NT2/D1 (cell line): ENCODE measurements around the gene GNA12.

Experiments used
- YY1 ChIP-seq: IDR thresholded peaks from 2 replicates; pipeline ENCODE4 v1.6.1; 2011; ENCODE audit not compliant: insufficient read length, insufficient read depth
- ZNF274 ChIP-seq: IDR thresholded peaks from 2 replicates; pipeline ENCODE4 v1.6.1; 2011; ENCODE audit warnings: mild to moderate bottlenecking, low read depth, low read length

DNA sequence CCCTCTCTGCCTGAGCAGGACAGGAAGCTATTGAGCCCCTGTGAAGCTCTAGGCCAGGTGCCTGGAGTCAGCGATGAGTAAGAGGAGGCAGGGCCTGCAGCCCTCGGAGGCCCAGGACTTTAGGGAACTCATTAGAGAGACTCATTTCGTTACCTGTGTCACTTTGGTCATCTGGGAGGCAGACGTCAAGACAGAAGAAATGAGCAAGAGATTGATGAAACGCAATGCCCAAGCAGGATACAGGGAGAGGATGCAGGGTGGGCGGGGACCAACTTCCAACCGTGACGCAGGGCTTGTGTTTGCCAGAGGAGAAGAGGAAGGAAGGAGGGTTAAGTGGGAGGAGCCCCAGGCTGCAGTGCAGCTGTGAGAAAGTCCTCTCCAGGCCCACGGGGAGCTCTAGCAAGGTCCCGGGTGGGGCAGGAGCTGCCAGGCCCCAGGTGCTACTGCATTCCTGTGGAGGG lies 26.4 kb upstream of the GNA12 start:
- TF ChIP-seq ZNF274, result no peak
- no peak for TF ChIP-seq YY1
